ENCODE results near the gene ITGB5.
A peak's percentile ranks its signal among the peaks of the same experiment; 100 is the strongest.

Gene ITGB5

GRCh38 chr3:124745756-124746155 is 141.4 kb downstream of the ITGB5 start:
- TF ChIP-seq POLR2AphosphoS5 (IDR thresholded peaks at IDR 0.05; ENCODE audit: low read depth, low read length) (no peak), TAF1 (IDR thresholded peaks at IDR 0.05; ENCODE audit: borderline replicate concordance, insufficient read depth, low read length) (no peak), FOXP2 (optimal IDR thresholded peaks at IDR 0.05; ENCODE audit: borderline replicate concordance, extremely low read depth, extremely low read length, insufficient read depth) (no peak), SIN3A (IDR thresholded peaks at IDR 0.05; ENCODE audit: borderline replicate concordance, insufficient read depth, low read length) (no peak), REST (IDR thresholded peaks at IDR 0.05; ENCODE audit: insufficient read depth in 1 of 2, low read depth in 2 of 2, low read length in 2 of 2) (no peak)

- TF ChIP-seq SIN3A (IDR thresholded peaks at IDR 0.05; ENCODE audit: borderline replicate concordance, insufficient read depth, low read length) (no peak), TAF1 (IDR thresholded peaks at IDR 0.05; ENCODE audit: borderline replicate concordance, insufficient read depth, low read length) (no peak)
These were observed 146.1 kb downstream of the ITGB5 start for GRCh38 chr3:124741027-124741426.

- no peak for TF ChIP-seq TAF1 (IDR thresholded peaks at IDR 0.05; ENCODE audit: borderline replicate concordance, insufficient read depth, low read length)
- TF ChIP-seq POLR2AphosphoS5 (IDR thresholded peaks at IDR 0.05; ENCODE audit: low read depth, low read length): no peak
- no peak for TF ChIP-seq FOXP2 (optimal IDR thresholded peaks at IDR 0.05; ENCODE audit: borderline replicate concordance, extremely low read depth, extremely low read length, insufficient read depth)
- no peak for TF ChIP-seq REST (IDR thresholded peaks at IDR 0.05; ENCODE audit: insufficient read depth in 1 of 2, low read depth in 2 of 2, low read length in 2 of 2)
- TF ChIP-seq SIN3A (IDR thresholded peaks at IDR 0.05; ENCODE audit: borderline replicate concordance, insufficient read depth, low read length): no peak
These were observed 155.4 kb downstream of the ITGB5 start for GRCh38 chr3:124731760-124732159.

- TF ChIP-seq SIN3A (IDR thresholded peaks at IDR 0.05; ENCODE audit: borderline replicate concordance, insufficient read depth, low read length) (no peak), FOXP2 (optimal IDR thresholded peaks at IDR 0.05; ENCODE audit: borderline replicate concordance, extremely low read depth, extremely low read length, insufficient read depth) (no peak), REST (IDR thresholded peaks at IDR 0.05; ENCODE audit: insufficient read depth in 1 of 2, low read depth in 2 of 2, low read length in 2 of 2) (no peak), POLR2AphosphoS5 (IDR thresholded peaks at IDR 0.05; ENCODE audit: low read depth, low read length) (no peak), TAF1 (IDR thresholded peaks at IDR 0.05; ENCODE audit: borderline replicate concordance, insufficient read depth, low read length) (no peak)
These were observed 156.2 kb downstream of the ITGB5 start for GRCh38 chr3:124730941-124731297.

- TF ChIP-seq SIN3A (IDR thresholded peaks at IDR 0.05; ENCODE audit: borderline replicate concordance, insufficient read depth, low read length) (peak; percentile 52; the same call in 1 of the 2 replicates), TAF1 (IDR thresholded peaks at IDR 0.05; ENCODE audit: borderline replicate concordance, insufficient read depth, low read length) (peak; percentile 69; the same call in 1 of the 2 replicates), POLR2AphosphoS5 (IDR thresholded peaks at IDR 0.05; ENCODE audit: low read depth, low read length) (peak; percentile 97), REST (IDR thresholded peaks at IDR 0.05; ENCODE audit: insufficient read depth in 1 of 2, low read depth in 2 of 2, low read length in 2 of 2) (peak in 1 of 2 experiments; percentile 60; a peak in 1 of 4 replicates), FOXP2 (optimal IDR thresholded peaks at IDR 0.05; ENCODE audit: borderline replicate concordance, extremely low read depth, extremely low read length, insufficient read depth) (no peak)
These were observed 156.8 kb downstream of the ITGB5 start, which contains the start of gene UMPS for GRCh38 chr3:124730129-124730940. Gene UMPS (plus strand): TSS chr3:124730452. CDS start chr3:124730472, 20 bp downstream.

Measured in PFSK-1 (cell line).